ENCODE measurements around the gene ZNF407. TPM values are rescaled to one million over a fixed set of nuclear protein-coding genes. Genes with fewer than 3 reads are reported as not detected.

The ZNF407 gene
- polyA plus RNA-seq, 2 donors = 2.2 to 2.6 TPM

- Histone ChIP-seq H3K36me3 (ENCODE audit: control insufficient read depth in 2 of 2, insufficient read depth in 2 of 2, low read length in 1 of 2) (peaks cover 2 to 3% of the 10 kb centered on the region in 2 donors), H3K4me3 (ENCODE audit: low read depth in 1 of 2, low read length in 2 of 2) (no peak overlapping the region), H3K4me1 (ENCODE audit: control insufficient read depth in 2 of 2, insufficient read depth in 2 of 2, low read length in 1 of 2) (no peaks in the 10 kb centered on the region), H3K27me3 (ENCODE audit: control insufficient read depth in 1 of 2, insufficient read depth in 2 of 2, low read length in 2 of 2) (no peaks in the 10 kb centered on the region), H3K27ac (ENCODE audit: low read depth in 2 of 2, low read length in 1 of 2) (no peak overlapping the region), H3K9me3 (ENCODE audit: control insufficient read depth in 2 of 2, insufficient read depth in 1 of 2, low read depth in 1 of 2, low read length in 1 of 2) (peaks cover 0 to 2% of the 10 kb centered on the region in 2 donors)
- 95 to 96% methylated on average over 6 of the region's 6 CpGs for WGBS, 2 donors
Measured at GRCh38 chr18:74785632-74786031, 188.0 kb downstream of the ZNF407 start.

GRCh38 chr18:74788657-74789056, 191.0 kb downstream of the ZNF407 start:
- Histone ChIP-seq H3K27ac (ENCODE audit: low read depth in 2 of 2, low read length in 1 of 2) (no peak overlapping the region), H3K9me3 (ENCODE audit: control insufficient read depth in 2 of 2, insufficient read depth in 1 of 2, low read depth in 1 of 2, low read length in 1 of 2) (peaks cover 0 to 2% of the 10 kb centered on the region in 2 donors), H3K4me3 (ENCODE audit: low read depth in 1 of 2, low read length in 2 of 2) (no peak overlapping the region), H3K36me3 (ENCODE audit: control insufficient read depth in 2 of 2, insufficient read depth in 2 of 2, low read length in 1 of 2) (peaks cover 2 to 3% of the 10 kb centered on the region in 2 donors), H3K4me1 (ENCODE audit: control insufficient read depth in 2 of 2, insufficient read depth in 2 of 2, low read length in 1 of 2) (no peaks in the 10 kb centered on the region), H3K27me3 (ENCODE audit: control insufficient read depth in 1 of 2, insufficient read depth in 2 of 2, low read length in 2 of 2) (no peaks in the 10 kb centered on the region)
- 45 to 52% methylated on average over 2 of the region's 2 CpGs for WGBS, 2 donors

- H3K27me3 ChIP-seq (ENCODE audit: control insufficient read depth in 1 of 2, insufficient read depth in 2 of 2, low read length in 2 of 2) = no peaks in the 10 kb centered on the region
- no peak overlapping the region for H3K27ac ChIP-seq (ENCODE audit: low read depth in 2 of 2, low read length in 1 of 2)
- H3K9me3 ChIP-seq (ENCODE audit: control insufficient read depth in 2 of 2, insufficient read depth in 1 of 2, low read depth in 1 of 2, low read length in 1 of 2) = peaks cover 0 to 2% of the 10 kb centered on the region in 2 donors
- 93 to 95% methylated on average over 8 of the region's 8 CpGs for whole genome bisulfite sequencing, 2 donors
- peaks cover 2 to 3% of the 10 kb centered on the region in 2 donors for H3K36me3 ChIP-seq (ENCODE audit: control insufficient read depth in 2 of 2, insufficient read depth in 2 of 2, low read length in 1 of 2)
- no peaks in the 10 kb centered on the region for H3K4me1 ChIP-seq (ENCODE audit: control insufficient read depth in 2 of 2, insufficient read depth in 2 of 2, low read length in 1 of 2)
- no peak overlapping the region for H3K4me3 ChIP-seq (ENCODE audit: low read depth in 1 of 2, low read length in 2 of 2)
Measured at GRCh38 chr18:74789078-74789477, 191.4 kb downstream of the ZNF407 start.

- Histone ChIP-seq H3K27me3 (ENCODE audit: control insufficient read depth in 1 of 2, insufficient read depth in 2 of 2, low read length in 2 of 2) (no peaks in the 10 kb centered on the region), H3K4me3 (ENCODE audit: low read depth in 1 of 2, low read length in 2 of 2) (no peak overlapping the region), H3K4me1 (ENCODE audit: control insufficient read depth in 2 of 2, insufficient read depth in 2 of 2, low read length in 1 of 2) (no peaks in the 10 kb centered on the region), H3K36me3 (ENCODE audit: control insufficient read depth in 2 of 2, insufficient read depth in 2 of 2, low read length in 1 of 2) (peaks cover 2 to 3% of the 10 kb centered on the region in 2 donors), H3K27ac (ENCODE audit: low read depth in 2 of 2, low read length in 1 of 2) (no peak overlapping the region), H3K9me3 (ENCODE audit: control insufficient read depth in 2 of 2, insufficient read depth in 1 of 2, low read depth in 1 of 2, low read length in 1 of 2) (peaks cover 0 to 2% of the 10 kb centered on the region in 2 donors)
- WGBS, 2 donors = 85 to 97% methylated on average over 1 of the region's 1 CpG
Measured at GRCh38 chr18:74790451-74790850, 192.8 kb downstream of the ZNF407 start.

GRCh38 chr18:74791501-74792194, 194.0 kb downstream of the ZNF407 start:
- WGBS, 2 donors = 94 to 97% methylated on average over 8 of the region's 8 CpGs
- Histone ChIP-seq H3K4me3 (ENCODE audit: low read depth in 1 of 2, low read length in 2 of 2) (no peak overlapping the region), H3K4me1 (ENCODE audit: control insufficient read depth in 2 of 2, insufficient read depth in 2 of 2, low read length in 1 of 2) (no peaks in the 10 kb centered on the region), H3K27me3 (ENCODE audit: control insufficient read depth in 1 of 2, insufficient read depth in 2 of 2, low read length in 2 of 2) (no peaks in the 10 kb centered on the region), H3K36me3 (ENCODE audit: control insufficient read depth in 2 of 2, insufficient read depth in 2 of 2, low read length in 1 of 2) (no peaks in the 10 kb centered on the region), H3K9me3 (ENCODE audit: control insufficient read depth in 2 of 2, insufficient read depth in 1 of 2, low read depth in 1 of 2, low read length in 1 of 2) (no peaks in the 10 kb centered on the region), H3K27ac (ENCODE audit: low read depth in 2 of 2, low read length in 1 of 2) (no peak overlapping the region)

GRCh38 chr18:74793746-74794145, 196.1 kb downstream of the ZNF407 start:
- H3K36me3 ChIP-seq (ENCODE audit: control insufficient read depth in 2 of 2, insufficient read depth in 2 of 2, low read length in 1 of 2) = no peaks in the 10 kb centered on the region
- no peaks in the 10 kb centered on the region for H3K4me1 ChIP-seq (ENCODE audit: control insufficient read depth in 2 of 2, insufficient read depth in 2 of 2, low read length in 1 of 2)
- no peaks in the 10 kb centered on the region for H3K27me3 ChIP-seq (ENCODE audit: control insufficient read depth in 1 of 2, insufficient read depth in 2 of 2, low read length in 2 of 2)
- no peak overlapping the region for H3K27ac ChIP-seq (ENCODE audit: low read depth in 2 of 2, low read length in 1 of 2)
- WGBS, 2 donors = 77 to 78% methylated on average over 9 of the region's 9 CpGs
- no peaks in the 10 kb centered on the region for H3K9me3 ChIP-seq (ENCODE audit: control insufficient read depth in 2 of 2, insufficient read depth in 1 of 2, low read depth in 1 of 2, low read length in 1 of 2)
- H3K4me3 ChIP-seq (ENCODE audit: low read depth in 1 of 2, low read length in 2 of 2) = no peak overlapping the region

GRCh38 chr18:74795751-74796150, 198.1 kb downstream of the ZNF407 start:
- WGBS, 2 donors = 95 to 96% methylated on average over 9 of the region's 9 CpGs
- H3K27me3 ChIP-seq (ENCODE audit: control insufficient read depth in 1 of 2, insufficient read depth in 2 of 2, low read length in 2 of 2) = no peaks in the 10 kb centered on the region
- no peak overlapping the region for H3K4me3 ChIP-seq (ENCODE audit: low read depth in 1 of 2, low read length in 2 of 2)
- no peak overlapping the region for H3K27ac ChIP-seq (ENCODE audit: low read depth in 2 of 2, low read length in 1 of 2)
- H3K9me3 ChIP-seq (ENCODE audit: control insufficient read depth in 2 of 2, insufficient read depth in 1 of 2, low read depth in 1 of 2, low read length in 1 of 2) = no peaks in the 10 kb centered on the region
- no peaks in the 10 kb centered on the region for H3K36me3 ChIP-seq (ENCODE audit: control insufficient read depth in 2 of 2, insufficient read depth in 2 of 2, low read length in 1 of 2)
- H3K4me1 ChIP-seq (ENCODE audit: control insufficient read depth in 2 of 2, insufficient read depth in 2 of 2, low read length in 1 of 2) = no peaks in the 10 kb centered on the region

- 87 to 91% methylated on average over 4 of the region's 4 CpGs for WGBS, 2 donors
- no peaks in the 10 kb centered on the region for H3K4me1 ChIP-seq (ENCODE audit: control insufficient read depth in 2 of 2, insufficient read depth in 2 of 2, low read length in 1 of 2)
- H3K4me3 ChIP-seq (ENCODE audit: low read depth in 1 of 2, low read length in 2 of 2) = no peak overlapping the region
- no peaks in the 10 kb centered on the region for H3K36me3 ChIP-seq (ENCODE audit: control insufficient read depth in 2 of 2, insufficient read depth in 2 of 2, low read length in 1 of 2)
- no peaks in the 10 kb centered on the region for H3K27me3 ChIP-seq (ENCODE audit: control insufficient read depth in 1 of 2, insufficient read depth in 2 of 2, low read length in 2 of 2)
- no peaks in the 10 kb centered on the region for H3K9me3 ChIP-seq (ENCODE audit: control insufficient read depth in 2 of 2, insufficient read depth in 1 of 2, low read depth in 1 of 2, low read length in 1 of 2)
- H3K27ac ChIP-seq (ENCODE audit: low read depth in 2 of 2, low read length in 1 of 2) = no peak overlapping the region
Measured at GRCh38 chr18:74796211-74796610, 198.5 kb downstream of the ZNF407 start.

- H3K27me3 ChIP-seq (ENCODE audit: control insufficient read depth in 1 of 2, insufficient read depth in 2 of 2, low read length in 2 of 2) = no peaks in the 10 kb centered on the region
- H3K4me3 ChIP-seq (ENCODE audit: low read depth in 1 of 2, low read length in 2 of 2) = no peak overlapping the region
- H3K4me1 ChIP-seq (ENCODE audit: control insufficient read depth in 2 of 2, insufficient read depth in 2 of 2, low read length in 1 of 2) = no peaks in the 10 kb centered on the region
- H3K27ac ChIP-seq (ENCODE audit: low read depth in 2 of 2, low read length in 1 of 2) = no peak overlapping the region
- no peaks in the 10 kb centered on the region for H3K36me3 ChIP-seq (ENCODE audit: control insufficient read depth in 2 of 2, insufficient read depth in 2 of 2, low read length in 1 of 2)
- 32 to 34% methylated on average over 7 of the region's 7 CpGs for WGBS, 2 donors
- H3K9me3 ChIP-seq (ENCODE audit: control insufficient read depth in 2 of 2, insufficient read depth in 1 of 2, low read depth in 1 of 2, low read length in 1 of 2) = no peaks in the 10 kb centered on the region
Measured at GRCh38 chr18:74796841-74797576, 199.3 kb downstream of the ZNF407 start.
